C4-2B (cell line): ENCODE measurements around the gene OSBPL9.

Source experiments
- H3K27ac ChIP-seq: fragments of 450-650 bp; 2 replicates; pipeline ENCODE4 v1.5.1; 2017
- ZFX ChIP-seq: fragments of 450-650 bp; IDR thresholded peaks from 2 replicates; pipeline ENCODE4 v1.6.1; 2017
- TF ChIP-seq, protein P1 (sequence below): fragments of 450-650 bp; conservative IDR thresholded peaks from 2 replicates; pipeline ENCODE4 v1.5.1; 2017; ENCODE audit warnings: mild to moderate bottlenecking

OSBPL9 gene

GRCh38 chr1:51750218-51750617, 133.3 kb downstream of the OSBPL9 start:
- TF ChIP-seq ZFX, result no peak
- TF ChIP-seq, protein P1, sequence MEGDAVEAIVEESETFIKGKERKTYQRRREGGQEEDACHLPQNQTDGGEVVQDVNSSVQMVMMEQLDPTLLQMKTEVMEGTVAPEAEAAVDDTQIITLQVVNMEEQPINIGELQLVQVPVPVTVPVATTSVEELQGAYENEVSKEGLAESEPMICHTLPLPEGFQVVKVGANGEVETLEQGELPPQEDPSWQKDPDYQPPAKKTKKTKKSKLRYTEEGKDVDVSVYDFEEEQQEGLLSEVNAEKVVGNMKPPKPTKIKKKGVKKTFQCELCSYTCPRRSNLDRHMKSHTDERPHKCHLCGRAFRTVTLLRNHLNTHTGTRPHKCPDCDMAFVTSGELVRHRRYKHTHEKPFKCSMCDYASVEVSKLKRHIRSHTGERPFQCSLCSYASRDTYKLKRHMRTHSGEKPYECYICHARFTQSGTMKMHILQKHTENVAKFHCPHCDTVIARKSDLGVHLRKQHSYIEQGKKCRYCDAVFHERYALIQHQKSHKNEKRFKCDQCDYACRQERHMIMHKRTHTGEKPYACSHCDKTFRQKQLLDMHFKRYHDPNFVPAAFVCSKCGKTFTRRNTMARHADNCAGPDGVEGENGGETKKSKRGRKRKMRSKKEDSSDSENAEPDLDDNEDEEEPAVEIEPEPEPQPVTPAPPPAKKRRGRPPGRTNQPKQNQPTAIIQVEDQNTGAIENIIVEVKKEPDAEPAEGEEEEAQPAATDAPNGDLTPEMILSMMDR, result no peak
- no peak overlapping the region for H3K27ac ChIP-seq

- TF ChIP-seq, protein P1, result no peak
- TF ChIP-seq ZFX, result no peak
- H3K27ac ChIP-seq, result no peak overlapping the region
Observed at GRCh38 chr1:51750729-51751128, 133.8 kb downstream of the OSBPL9 start.

GRCh38 chr1:51752073-51752948, 135.4 kb downstream of the OSBPL9 start:
- TF ChIP-seq ZFX, result no peak
- TF ChIP-seq, protein P1, result no peak
- H3K27ac ChIP-seq, result no peak overlapping the region

DNA sequence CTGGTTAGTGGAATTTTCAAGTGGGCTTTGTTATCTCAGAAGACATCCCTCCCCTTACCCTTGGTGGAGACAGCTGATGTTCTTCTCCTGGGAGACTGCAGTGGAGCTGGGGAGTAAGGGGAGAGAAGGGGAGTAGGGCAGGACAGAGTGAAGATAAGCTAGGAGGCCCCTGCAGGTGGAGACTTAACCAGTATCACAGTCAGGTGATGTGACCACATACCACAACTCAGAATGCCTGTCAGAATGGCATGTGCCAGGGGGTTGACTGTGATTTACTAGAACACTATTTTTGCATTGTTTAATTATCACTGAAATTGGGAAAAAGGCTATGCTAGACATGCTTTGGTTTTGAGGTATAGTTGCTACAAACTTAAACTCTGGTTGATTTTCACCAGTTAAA, 137.1 kb downstream of the OSBPL9 start:
- TF ChIP-seq, protein P1, result no peak
- TF ChIP-seq ZFX, result no peak

DNA sequence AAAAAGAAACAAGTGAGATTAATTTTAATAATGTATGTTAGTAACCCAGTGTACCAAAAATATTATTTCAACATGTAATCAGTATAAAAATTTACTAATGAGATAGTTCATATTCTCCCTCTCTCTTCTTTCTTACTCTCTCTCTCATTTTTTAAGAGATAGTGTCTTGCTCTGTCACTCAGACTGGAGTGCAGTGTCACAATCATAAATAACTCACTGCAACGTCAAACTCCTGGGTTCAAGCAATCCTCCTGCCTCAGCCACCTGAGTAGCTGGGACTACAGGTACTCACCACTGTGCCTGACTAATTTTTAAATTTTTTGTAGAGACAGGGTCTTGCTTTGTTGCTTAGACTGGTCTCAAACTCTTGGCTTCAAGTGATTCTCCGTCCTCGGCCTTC, 137.8 kb downstream of the OSBPL9 start:
- no peak for TF ChIP-seq ZFX
- TF ChIP-seq, protein P1, result no peak
- H3K27ac ChIP-seq, result no peak overlapping the region

More for the DNA sequence above, 137.1 kb downstream of the OSBPL9 start:
- H3K27ac ChIP-seq, result no peak overlapping the region

DNA sequence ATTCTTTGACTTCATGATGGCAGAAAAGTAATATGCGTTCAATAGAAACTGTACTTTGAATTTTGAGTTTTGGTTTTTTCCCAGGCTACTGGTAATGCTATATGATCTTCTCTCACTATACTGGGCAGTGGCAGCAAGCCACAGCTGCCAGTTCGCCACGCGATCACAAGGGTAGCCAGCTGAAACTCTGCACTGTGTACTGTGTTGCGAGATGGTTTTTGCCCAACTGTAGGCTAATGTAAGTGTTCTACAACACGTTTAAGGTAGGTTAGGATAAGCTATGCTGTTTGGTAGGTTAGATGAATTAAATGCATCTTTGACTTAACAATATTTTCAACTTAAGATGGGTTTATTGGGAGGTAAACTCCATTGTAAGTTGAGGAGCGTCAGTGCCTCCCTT, 138.5 kb downstream of the OSBPL9 start:
- TF ChIP-seq ZFX, result no peak
- TF ChIP-seq, protein P1, result no peak
- H3K27ac ChIP-seq, result no peak overlapping the region

DNA sequence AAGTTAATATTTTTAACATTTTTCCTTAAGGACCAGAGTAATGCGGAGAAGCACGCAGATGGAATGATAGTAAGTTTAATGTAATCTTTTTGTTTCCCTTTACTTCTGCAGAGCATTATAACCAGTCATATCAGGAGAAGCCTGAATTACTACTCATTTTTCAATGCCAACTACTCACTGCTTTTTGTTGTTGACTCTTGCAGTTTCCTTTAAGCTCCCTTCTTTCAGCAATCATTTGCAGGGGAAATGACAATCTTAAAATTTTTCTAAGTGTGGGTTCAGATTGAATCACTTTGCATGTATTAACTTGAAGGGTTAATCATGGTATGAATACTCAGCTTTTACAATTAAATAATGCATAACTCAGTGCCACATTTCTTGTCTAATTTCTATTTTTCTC, 139.4 kb downstream of the OSBPL9 start:
- TF ChIP-seq, protein P1, result no peak
- no peak for TF ChIP-seq ZFX
- no peak overlapping the region for H3K27ac ChIP-seq
